ENCODE data around the gene TAF1C. TPM values are rescaled to one million over a fixed set of nuclear protein-coding genes. Genes with fewer than 3 reads are reported as not detected.

Gene TAF1C
- total and polyA plus RNA-seq, 2 experiments from 2014 or later = 37.2 to 57.4 TPM

- H3K27ac ChIP-seq (ENCODE audit: low read depth) = no peak overlapping the region
- H3K79me2 ChIP-seq (replicated peaks; ENCODE audit: insufficient read depth) = peaks cover 31% of the 10 kb centered on the region
- no peaks in the 10 kb centered on the region for H3F3A ChIP-seq (replicated peaks; ENCODE audit: low read depth)
- DNase-seq (ENCODE audit: low spot score) (no peak), ATAC-seq (no peak)
- Mint-ChIP-seq H3K4me1 (peaks cover 7% of the 10 kb centered on the region; the same call in 2 of the 3 replicates), H3K9me3 (no peaks in the 10 kb centered on the region), H3K4me3 (no peak overlapping the region), H3K27me3 (ENCODE audit: insufficient read depth, low read depth, poor library complexity) (peaks cover 6% of the 10 kb centered on the region), H3K36me3 (ENCODE audit: low read depth) (peaks cover 38% of the 10 kb centered on the region), H3K27ac (no peak overlapping the region)
- no peak overlapping the region for H2AFZ ChIP-seq
- TF ChIP-seq ETS1 (IDR thresholded peaks at IDR 0.05) (no peak), ZNF331 (CRISPR knock-in tag; IDR thresholded peaks at IDR 0.05; ENCODE audit: low read depth) (no peak), EZH2 (IDR thresholded peaks at IDR 0.05; ENCODE audit: low read depth, unreplicated experiment) (no peak), ZNF114 (CRISPR knock-in tag; IDR thresholded peaks at IDR 0.05) (no peak), NANOG (IDR thresholded peaks at IDR 0.05; ENCODE audit: borderline replicate concordance) (no peak)
- no peak overlapping the region for H3K4me3 ChIP-seq
- 0 out of 2 replicates have a peak, but pooled peaks cover 6% of the 10 kb centered on the region for H3K4me1 ChIP-seq (ENCODE audit: insufficient read depth)
- H3K4me2 ChIP-seq = no peak overlapping the region
- H3K9me2 ChIP-seq (ENCODE audit: insufficient read depth) = no peaks in the 10 kb centered on the region
- 0 out of 2 replicates have a peak, but pooled peaks cover 4% of the 10 kb centered on the region for H4K20me1 ChIP-seq (replicated peaks; ENCODE audit: insufficient read depth)
- H3K27me3 ChIP-seq (ENCODE audit: insufficient read depth) = no peaks in the 10 kb centered on the region
- no peaks in the 10 kb centered on the region; the same call in 1 of the 2 replicates for H3K36me3 ChIP-seq (ENCODE audit: insufficient read depth)
These were observed 3.3 kb downstream of the TAF1C start for GRCh38 chr16:84183572-84183875.

DNA sequence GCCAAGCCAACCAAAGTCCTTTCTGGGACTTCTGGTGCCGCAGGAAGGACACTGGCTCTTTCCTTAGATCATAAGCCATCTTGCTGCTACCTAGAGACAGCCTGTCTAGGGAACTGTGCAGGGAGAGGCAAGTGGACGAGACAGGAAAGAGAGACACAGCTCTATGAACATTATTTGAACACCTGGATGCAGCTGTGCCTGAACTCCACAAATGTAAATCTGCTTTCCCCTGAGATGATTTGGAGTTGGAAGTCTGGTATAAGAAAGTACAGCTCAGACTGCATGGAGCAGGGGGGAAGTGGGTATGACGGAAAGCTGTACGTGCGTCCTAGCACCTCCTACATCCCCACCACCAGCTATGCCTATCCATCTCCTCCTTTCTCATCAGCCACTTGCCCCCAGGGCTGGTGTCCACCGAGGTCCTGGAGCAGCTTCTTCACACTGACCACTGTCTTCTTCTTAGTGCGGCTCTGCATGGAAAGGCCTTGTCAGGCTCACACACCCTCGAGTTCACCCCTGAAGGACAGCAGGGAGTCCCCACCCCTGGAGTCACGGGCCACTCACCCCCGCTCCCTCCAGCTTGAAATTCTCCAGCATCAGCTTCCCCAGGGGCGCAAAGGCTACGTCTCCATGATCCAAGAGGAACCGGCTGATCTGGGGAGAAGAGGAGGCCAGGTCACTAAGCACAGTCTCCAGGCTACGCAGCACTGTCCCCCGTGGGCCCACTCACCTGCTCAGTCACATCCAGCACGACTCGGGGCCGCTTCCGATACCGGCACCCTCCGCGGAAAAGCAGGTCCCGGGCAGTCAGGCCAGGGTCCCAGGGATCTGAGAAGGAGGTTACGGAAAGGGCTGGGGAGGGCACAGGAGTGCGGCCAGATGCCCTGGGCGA, 3.9 kb downstream of the TAF1C start:
- no peak overlapping the region for H3K4me3 ChIP-seq
- H3K4me1 Mint-ChIP-seq = peaks cover 7% of the 10 kb centered on the region; the same call in 2 of the 3 replicates
- no peak overlapping the region for H3K27ac Mint-ChIP-seq
- H3F3A ChIP-seq (replicated peaks; ENCODE audit: low read depth) = no peaks in the 10 kb centered on the region
- H3K4me3 Mint-ChIP-seq = no peak overlapping the region
- no peak for DNase-seq (ENCODE audit: low spot score)
- no peaks in the 10 kb centered on the region for H3K9me3 Mint-ChIP-seq
- H3K27me3 ChIP-seq (ENCODE audit: insufficient read depth) = no peaks in the 10 kb centered on the region
- H3K36me3 Mint-ChIP-seq (ENCODE audit: low read depth) = peaks cover 44% of the 10 kb centered on the region
- H3K79me2 ChIP-seq (replicated peaks; ENCODE audit: insufficient read depth) = peaks cover 31% of the 10 kb centered on the region
- no peaks in the 10 kb centered on the region for H3K9me2 ChIP-seq (ENCODE audit: insufficient read depth)
- H3K27ac ChIP-seq (ENCODE audit: low read depth) = no peak overlapping the region
- H2AFZ ChIP-seq = no peak overlapping the region
- H3K4me2 ChIP-seq = no peak overlapping the region
- no peak for ATAC-seq
- TF ChIP-seq ZNF331 (CRISPR knock-in tag; IDR thresholded peaks at IDR 0.05; ENCODE audit: low read depth) = no peak
- no peak for TF ChIP-seq JUNB (IDR thresholded peaks at IDR 0.05; ENCODE audit: unreplicated experiment)
- no peak for TF ChIP-seq NANOG (IDR thresholded peaks at IDR 0.05; ENCODE audit: borderline replicate concordance)
- no peak for TF ChIP-seq ETS1 (IDR thresholded peaks at IDR 0.05)
- no peak for TF ChIP-seq REST (IDR thresholded peaks at IDR 0.05; ENCODE audit: unreplicated experiment)
- H3K27me3 Mint-ChIP-seq (ENCODE audit: insufficient read depth, low read depth, poor library complexity) = peaks cover 6% of the 10 kb centered on the region
- H4K20me1 ChIP-seq (replicated peaks; ENCODE audit: insufficient read depth) = 0 out of 2 replicates have a peak, but pooled peaks cover 4% of the 10 kb centered on the region
- 0 out of 2 replicates have a peak, but pooled peaks cover 6% of the 10 kb centered on the region for H3K4me1 ChIP-seq (ENCODE audit: insufficient read depth)
- H3K36me3 ChIP-seq (ENCODE audit: insufficient read depth) = no peaks in the 10 kb centered on the region; the same call in 1 of the 2 replicates

Measured in GM23338 (cell line).